RCC 7860 (cell line): ENCODE data around the gene RFC2.
"Not testable (repeated sequence)": the region's sequence is repeated elsewhere in the genome, so short reads cannot be mapped to it uniquely, and the experiment has no call there.

ENCODE experiments used
- DNase-seq: peaks from one replicate; pipeline ENCODE4 v3.0.0-alpha.2; 2015; ENCODE audit warnings: low spot score
- FAIRE-seq: peaks from 2 replicates; lab custom pipeline; 2012; peaks lifted over from hg19 to GRCh38; lab: Jason Lieb, UNC

Gene RFC2

GRCh38 chr7:74220229-74220628 lies 34.0 kb downstream of the RFC2 start:
- DNase-seq (no peak), FAIRE-seq (no peak)

- no peak for DNase-seq
- no peak for FAIRE-seq
Observed at GRCh38 chr7:74219416-74219815, 34.8 kb downstream of the RFC2 start.

- no peak for FAIRE-seq
Observed at GRCh38 chr7:74218343-74218698, 35.9 kb downstream of the RFC2 start.

GRCh38 chr7:74217455-74218342 lies 36.5 kb downstream of the RFC2 start:
- DNase-seq, result no peak
- no peak for FAIRE-seq

More at GRCh38 chr7:74218343-74218698, 35.9 kb downstream of the RFC2 start:
- no peak for DNase-seq

GRCh38 chr7:74216361-74216761 lies 37.8 kb downstream of the RFC2 start:
- FAIRE-seq (no peak), DNase-seq (no peak)

GRCh38 chr7:74215921-74216320 lies 38.3 kb downstream of the RFC2 start:
- FAIRE-seq, result no peak
- DNase-seq, result no peak

GRCh38 chr7:74214816-74215630 lies 39.2 kb downstream of the RFC2 start:
- no peak for FAIRE-seq
- no peak for DNase-seq

- FAIRE-seq (no peak), DNase-seq (no peak)
Observed at GRCh38 chr7:74212661-74213060, 41.5 kb downstream of the RFC2 start.

GRCh38 chr7:74208241-74208640 lies 46.0 kb downstream of the RFC2 start:
- not testable (repeated sequence) for FAIRE-seq

GRCh38 chr7:74207586-74207985 lies 46.6 kb downstream of the RFC2 start:
- FAIRE-seq, result no peak
- DNase-seq, result no peak

More at GRCh38 chr7:74208241-74208640, 46.0 kb downstream of the RFC2 start:
- not testable (repeated sequence) for DNase-seq

- peak; percentile 66 for DNase-seq
- FAIRE-seq, result no peak
Observed at GRCh38 chr7:74206589-74207120, 47.5 kb downstream of the RFC2 start.

- not testable (repeated sequence) for FAIRE-seq, DNase-seq
Observed at GRCh38 chr7:74206052-74206451, 48.1 kb downstream of the RFC2 start.

- no peak for FAIRE-seq
- DNase-seq, result no peak
Observed at GRCh38 chr7:74203956-74204618, 50.1 kb downstream of the RFC2 start.

- peak; percentile 82 for DNase-seq
- FAIRE-seq, result peak; percentile 89
Observed at GRCh38 chr7:74202841-74203556, 51.2 kb downstream of the RFC2 start.

- DNase-seq, result peak; percentile 76
- peak; percentile 71 for FAIRE-seq
Observed at GRCh38 chr7:74199551-74200355, 54.4 kb downstream of the RFC2 start.

GRCh38 chr7:74197449-74198124 lies 56.6 kb downstream of the RFC2 start:
- DNase-seq (no peak), FAIRE-seq (no peak)

- FAIRE-seq, DNase-seq: not testable (repeated sequence)
Observed at GRCh38 chr7:74195968-74196654, 58.1 kb downstream of the RFC2 start.

GRCh38 chr7:74195139-74195860 lies 58.9 kb downstream of the RFC2 start:
- not testable (repeated sequence) for DNase-seq, FAIRE-seq
